SW 1271 (cell line): ENCODE measurements around the gene CERT1.
"Not testable (repeated sequence)": the region's sequence is repeated elsewhere in the genome, so short reads cannot be mapped to it uniquely, and the experiment has no call there.

Source experiments
- DNase-seq, 2 experiments: peaks; one replicate each; lab custom pipeline; 2025; lab: John Stamatoyannopoulos, UW

Gene CERT1

GRCh38 chr5:75522542-75522941 lies 11.1 kb upstream of the CERT1 start:
- no peak for DNase-seq

- no peak for DNase-seq
Measured at GRCh38 chr5:75522025-75522424, 10.6 kb upstream of the CERT1 start.

GRCh38 chr5:75521195-75521594 lies 9.8 kb upstream of the CERT1 start:
- DNase-seq: no peak

- DNase-seq: no peak
Measured at GRCh38 chr5:75519761-75520160, 8.3 kb upstream of the CERT1 start.

GRCh38 chr5:75514323-75514722 lies 2.9 kb upstream of the CERT1 start:
- no peak for DNase-seq

DNA sequence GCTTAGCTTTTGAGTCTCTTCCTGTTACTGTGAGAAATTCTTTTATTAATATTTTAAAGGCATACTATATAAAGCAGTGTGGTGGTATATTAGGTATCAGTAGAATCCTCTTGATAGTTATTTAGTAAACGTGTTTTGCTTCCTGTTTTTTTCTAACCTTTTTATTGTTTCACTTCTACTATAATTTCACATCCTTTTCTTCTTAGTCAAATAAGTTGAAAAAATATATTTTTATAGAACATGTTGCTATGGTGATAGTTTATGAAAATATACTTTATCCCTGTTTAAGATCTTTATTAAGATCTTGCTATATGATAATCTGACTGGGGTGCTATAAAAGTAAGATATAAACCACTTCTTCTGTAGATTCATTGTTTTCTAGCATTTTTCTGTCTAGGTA lies 2.4 kb upstream of the CERT1 start:
- DNase-seq: no peak

DNA sequence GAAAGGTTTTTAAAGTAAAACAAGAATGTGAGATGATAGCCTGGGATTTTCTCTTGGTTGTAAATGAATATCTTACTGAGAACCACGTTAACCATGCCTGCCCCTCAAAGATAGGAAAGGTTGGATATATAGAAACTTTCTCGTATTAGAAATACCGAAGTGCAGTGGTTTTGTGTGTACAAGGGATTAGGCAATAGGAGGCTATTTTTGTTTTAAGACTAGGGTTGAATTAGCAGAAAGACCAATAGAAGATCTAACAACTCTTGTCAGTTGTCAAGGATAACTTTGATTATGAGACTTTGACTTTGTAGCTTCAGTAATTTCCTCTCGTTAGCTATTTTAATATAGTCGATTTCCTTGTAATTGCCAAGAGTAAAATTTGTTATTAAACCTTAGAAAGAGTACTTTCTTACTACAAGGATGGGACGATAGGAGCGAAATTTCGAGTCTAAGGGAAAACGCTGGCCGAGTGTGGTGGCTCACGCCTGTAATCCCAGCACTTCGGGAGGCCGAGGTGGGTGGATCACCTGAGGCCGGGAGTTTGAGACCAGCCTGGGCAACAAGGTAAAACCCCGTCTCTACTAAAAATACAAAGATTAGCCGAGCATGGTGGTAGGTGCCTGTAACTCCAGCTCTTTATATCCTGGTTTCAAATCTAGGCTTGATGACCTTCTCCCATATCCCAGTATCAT lies 1.1 kb upstream of the CERT1 start:
- DNase-seq: no peak

- DNase-seq: no peak
Measured at GRCh38 chr5:75510836-75511434, 494 bp downstream of the CERT1 start.

- no peak for DNase-seq
Measured at GRCh38 chr5:75510417-75510835, 1.0 kb downstream of the CERT1 start.

GRCh38 chr5:75509956-75510355 lies 1.5 kb downstream of the CERT1 start:
- DNase-seq: no peak

GRCh38 chr5:75509546-75509945 lies 1.9 kb downstream of the CERT1 start:
- DNase-seq: no peak

DNA sequence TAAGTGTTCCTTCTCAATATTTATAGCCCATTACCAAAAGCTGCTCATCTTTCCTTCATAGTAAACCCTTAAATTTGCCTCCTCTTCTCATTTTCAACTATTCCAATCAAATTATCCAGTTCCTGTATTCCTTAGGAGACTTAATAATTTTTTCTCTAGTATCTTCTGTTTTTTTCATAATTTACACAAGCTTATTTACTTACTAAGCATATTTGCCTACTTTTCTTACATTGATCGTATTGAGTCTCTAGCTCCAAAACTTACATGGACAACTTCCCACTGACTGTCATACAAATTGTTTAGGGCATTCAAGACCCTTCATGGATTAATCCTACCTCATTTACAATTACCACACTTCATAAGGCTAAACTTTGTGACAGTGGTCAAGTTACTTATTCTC lies 3.6 kb downstream of the CERT1 start:
- DNase-seq: no peak

DNA sequence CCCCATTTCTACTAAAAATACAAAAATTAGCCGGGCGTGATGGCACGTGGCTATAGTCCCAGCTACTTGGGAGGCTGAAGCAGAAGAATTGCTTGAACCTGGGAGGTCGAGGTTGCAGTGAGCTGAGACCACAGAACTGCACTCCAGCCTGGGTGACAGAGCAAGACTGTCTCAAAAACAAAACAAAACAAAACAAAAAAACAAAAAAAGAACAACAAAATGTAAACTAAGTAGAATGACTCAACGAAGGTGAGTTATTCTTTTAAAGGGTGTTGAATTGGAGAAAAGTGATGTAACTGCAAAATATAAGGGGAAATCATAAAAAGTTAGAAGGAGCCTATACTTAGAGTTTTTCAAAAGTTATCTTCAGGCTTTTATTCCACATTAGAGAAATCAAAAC lies 6.3 kb downstream of the CERT1 start:
- not testable (repeated sequence) for DNase-seq

GRCh38 chr5:75498875-75499274 lies 12.6 kb downstream of the CERT1 start:
- DNase-seq: not testable (repeated sequence)

DNA sequence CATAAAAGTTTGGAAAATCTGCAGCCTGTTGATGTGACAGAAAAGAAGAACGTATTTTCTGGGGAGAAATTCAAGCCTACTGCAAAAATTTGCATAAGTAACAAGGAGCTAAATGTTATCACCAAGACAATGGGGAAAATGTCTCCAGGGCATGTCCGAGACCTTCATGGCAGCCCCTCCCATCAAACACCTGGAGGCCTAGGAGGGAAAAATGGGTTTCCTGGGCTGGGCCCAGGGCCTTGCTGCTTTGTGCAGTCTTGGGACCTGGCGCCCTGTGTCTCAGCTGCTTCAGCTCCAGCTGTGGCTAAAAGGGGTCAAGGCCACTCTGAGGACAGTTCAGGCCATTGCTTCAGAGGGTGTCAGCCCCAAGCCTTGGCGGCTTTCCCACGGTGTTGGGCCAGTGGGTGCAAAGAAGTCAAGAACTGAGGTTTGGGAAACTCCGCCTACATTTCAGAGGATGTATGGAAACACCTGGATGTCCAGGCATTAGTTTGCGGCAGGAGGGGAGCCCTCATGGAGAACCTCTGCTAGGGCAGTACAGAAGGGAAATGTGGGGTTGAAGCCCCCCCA lies 13.1 kb downstream of the CERT1 start:
- no peak for DNase-seq

DNA sequence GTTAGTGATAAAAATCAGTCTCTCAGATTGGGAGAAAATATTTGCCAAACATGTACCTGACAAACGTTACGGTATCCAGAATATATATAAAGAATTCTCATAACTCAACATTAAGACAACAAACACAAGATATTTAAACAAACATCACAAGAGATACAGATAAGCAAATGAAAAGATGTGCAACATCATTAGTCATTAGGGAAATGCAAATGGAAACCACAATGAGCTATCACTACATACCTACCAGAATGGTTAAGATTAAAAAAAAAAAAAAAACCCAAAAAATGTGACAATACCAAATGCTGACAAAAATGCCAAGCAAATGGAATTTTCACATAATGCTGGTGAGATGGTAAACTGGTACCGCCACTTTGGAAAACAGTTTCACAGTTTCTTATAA lies 15.4 kb downstream of the CERT1 start:
- DNase-seq: no peak

DNA sequence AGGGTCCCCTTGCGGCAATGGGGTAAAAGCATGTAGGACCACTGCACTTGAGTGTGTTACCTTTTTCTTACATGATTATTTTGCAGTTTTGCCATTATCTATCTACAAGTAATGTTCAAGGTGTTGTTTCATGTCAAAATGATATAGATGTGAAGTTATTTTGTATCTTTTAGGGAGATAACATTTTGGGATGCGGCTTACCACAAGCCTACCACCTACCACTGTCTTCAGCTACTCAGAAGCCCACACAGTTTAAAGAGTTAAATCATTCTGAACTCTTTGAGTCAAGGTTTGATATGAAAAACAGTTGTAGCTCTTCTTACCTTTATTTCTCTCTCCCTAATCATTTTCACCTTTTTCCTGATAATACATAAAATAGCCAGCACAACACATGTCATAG lies 19.8 kb downstream of the CERT1 start:
- no peak for DNase-seq

- DNase-seq: not testable (repeated sequence)
Measured at GRCh38 chr5:75489847-75490246, 21.6 kb downstream of the CERT1 start.

GRCh38 chr5:75484605-75485004 lies 26.8 kb downstream of the CERT1 start:
- DNase-seq: no peak

GRCh38 chr5:75482482-75482881 lies 28.9 kb downstream of the CERT1 start:
- DNase-seq: no peak

GRCh38 chr5:75481024-75481423 lies 30.4 kb downstream of the CERT1 start:
- no peak for DNase-seq

DNA sequence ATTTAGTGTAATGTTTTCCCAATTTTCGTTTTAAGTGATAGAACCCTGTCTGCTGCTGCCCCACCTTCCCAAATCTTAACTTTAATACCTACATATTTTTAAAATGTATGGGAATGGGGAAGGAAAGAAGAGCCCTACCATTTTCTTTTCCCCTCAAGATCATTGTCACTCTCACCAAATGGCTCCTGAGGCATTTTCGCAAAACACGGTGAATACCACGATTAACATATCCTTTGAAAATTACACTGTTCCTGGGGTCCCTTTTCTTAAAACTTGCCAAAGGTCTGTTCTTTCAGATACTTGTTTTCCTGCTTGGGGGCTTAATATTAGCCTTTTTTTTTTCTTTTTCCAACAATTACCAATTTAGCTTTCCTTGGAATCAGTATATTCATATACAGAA lies 36.1 kb downstream of the CERT1 start:
- DNase-seq: no peak

GRCh38 chr5:75473463-75473862 lies 38.0 kb downstream of the CERT1 start:
- DNase-seq: no peak

- DNase-seq: no peak
Measured at GRCh38 chr5:75472973-75473372, 38.5 kb downstream of the CERT1 start.
